HEK293 (cell line): ENCODE results near the gene ELOVL6.
A peak's percentile ranks its signal among the peaks of the same experiment; 100 is the strongest.

Experiments
- CTCF ChIA-PET: fragments of 350-600 bp; formaldehyde crosslinking; extraction: SDS; loops from one replicate; lab custom pipeline; 2021; ENCODE audit warnings: antibody characterized with exemption; lab: Yijun Ruan, JAX
- POLR2A ChIA-PET: fragments of 300-600 bp; formaldehyde crosslinking; extraction: SDS; loops from one replicate; lab custom pipeline; 2020; ENCODE audit warnings: antibody characterized with exemption, inconsistent platforms; lab: Yijun Ruan, JAX
- H3K27ac ChIP-seq: fragments of 200-500 bp; sonication (Bioruptor generic); 2 replicates; pipeline ENCODE4 v1.5.1; 2014; ENCODE audit warnings: low read depth, low read length, control low read depth, inconsistent platforms; ENCODE audit errors: extremely low read depth
- H3K36me3 ChIP-seq, 2 experiments: fragments of 200-500 bp in 1 of 2; sonication (Bioruptor generic) in 1 of 2; 1 replicate in 1 of 2; 2 replicates in 1 of 2; pipeline ENCODE4 v1.5.1; 2014 to 2017; ENCODE audit warnings: inconsistent platforms in 2 of 2, low read length in 2 of 2; ENCODE audit not compliant: control insufficient read depth in 2 of 2, insufficient read depth in 1 of 2
- H3K4me1 ChIP-seq: fragments of 200-500 bp; sonication (Bioruptor generic); 2 replicates; pipeline ENCODE4 v1.5.1; 2014; ENCODE audit warnings: mild to moderate bottlenecking, low read length, inconsistent platforms; ENCODE audit not compliant: control insufficient read depth, insufficient read depth
- H3K4me3 ChIP-seq: 2 replicates; pipeline ENCODE4 v1.5.1; 2011; ENCODE audit warnings: low read depth, mild to moderate bottlenecking, control low read depth, low read length, moderate library complexity
- H3K9me3 ChIP-seq: fragments of 200-500 bp; sonication (Bioruptor generic); 2 replicates; pipeline ENCODE4 v1.5.1; 2014; ENCODE audit warnings: low read depth, low read length, inconsistent platforms; ENCODE audit not compliant: control insufficient read depth, insufficient read depth
- PRDM1 ChIP-seq: fragments of 450-650 bp; formaldehyde crosslinking; IDR thresholded peaks from 2 replicates; pipeline ENCODE4; 2016; ENCODE audit warnings: missing biosample characterization, missing genetic modification characterization
- YY1 ChIP-seq: fragments of 450-650 bp; formaldehyde crosslinking; IDR thresholded peaks from 2 replicates; pipeline ENCODE4 v1.5.1; 2018; ENCODE audit warnings: missing biosample characterization, missing genetic modification characterization
- ZFP3 ChIP-seq: fragments of 450-650 bp; formaldehyde crosslinking; IDR thresholded peaks from 2 replicates; pipeline ENCODE4 v1.5.1; 2016; ENCODE audit warnings: low read depth, missing biosample characterization, missing genetic modification characterization
- ZNF140 ChIP-seq: fragments of 450-650 bp; formaldehyde crosslinking; IDR thresholded peaks from 2 replicates; pipeline ENCODE4 v1.5.1; 2016; ENCODE audit warnings: missing biosample characterization, missing genetic modification characterization
- ZNF16 ChIP-seq: fragments of 450-650 bp; formaldehyde crosslinking; IDR thresholded peaks from 2 replicates; pipeline ENCODE4 v1.5.1; 2016; ENCODE audit warnings: low read depth, missing biosample characterization, missing genetic modification characterization
- ZNF274 ChIP-seq, 2 experiments: fragments of 200-500 bp in 1 of 2; fragments of 450-650 bp in 1 of 2; sonication (Bioruptor generic) in 1 of 2; formaldehyde crosslinking in 1 of 2; IDR thresholded peaks; 2 replicates each; pipeline versions ENCODE4 v1.5.1 to v1.6.1; 2014 to 2016; ENCODE audit warnings: borderline replicate concordance in 1 of 2, inconsistent platforms in 1 of 2, low read length in 1 of 2, missing biosample characterization in 1 of 2, missing genetic modification characterization in 1 of 2
- ZNF629 ChIP-seq: fragments of 450-650 bp; formaldehyde crosslinking; IDR thresholded peaks from 2 replicates; pipeline ENCODE4 v1.5.1; 2017; ENCODE audit warnings: missing biosample characterization, missing genetic modification characterization
- ZNF664 ChIP-seq: fragments of 450-650 bp; formaldehyde crosslinking; IDR thresholded peaks from 2 replicates; pipeline ENCODE4 v1.5.1; 2016; ENCODE audit warnings: missing biosample characterization, missing genetic modification characterization
- TF ChIP-seq, protein P1 (sequence below): fragments of 450-650 bp; formaldehyde crosslinking; IDR thresholded peaks from 2 replicates; pipeline ENCODE4 v1.5.1; 2017; ENCODE audit warnings: missing biosample characterization, missing genetic modification characterization
- TF ChIP-seq, protein P2 (sequence below): fragments of 450-650 bp; formaldehyde crosslinking; IDR thresholded peaks from 2 replicates; pipeline ENCODE4; 2016; ENCODE audit warnings: missing biosample characterization, missing genetic modification characterization
- TF ChIP-seq, protein P3 (sequence below): fragments of 450-650 bp; formaldehyde crosslinking; IDR thresholded peaks from 2 replicates; pipeline ENCODE4 v1.5.1; 2016; ENCODE audit warnings: missing biosample characterization, missing genetic modification characterization
- TF ChIP-seq, protein P4 (sequence below): fragments of 450-650 bp; formaldehyde crosslinking; IDR thresholded peaks from 2 replicates; pipeline ENCODE4 v1.5.1; 2016; ENCODE audit warnings: missing biosample characterization, missing genetic modification characterization
- TF ChIP-seq, protein P5 (sequence below): fragments of 450-650 bp; formaldehyde crosslinking; IDR thresholded peaks from 2 replicates; pipeline ENCODE4 v1.5.1; 2016; ENCODE audit warnings: missing biosample characterization, missing genetic modification characterization
- TF ChIP-seq, protein P6 (sequence below): fragments of 450-650 bp; formaldehyde crosslinking; IDR thresholded peaks from 2 replicates; pipeline ENCODE4 v1.5.1; 2016; ENCODE audit warnings: missing biosample characterization, missing genetic modification characterization

Gene ELOVL6

DNA sequence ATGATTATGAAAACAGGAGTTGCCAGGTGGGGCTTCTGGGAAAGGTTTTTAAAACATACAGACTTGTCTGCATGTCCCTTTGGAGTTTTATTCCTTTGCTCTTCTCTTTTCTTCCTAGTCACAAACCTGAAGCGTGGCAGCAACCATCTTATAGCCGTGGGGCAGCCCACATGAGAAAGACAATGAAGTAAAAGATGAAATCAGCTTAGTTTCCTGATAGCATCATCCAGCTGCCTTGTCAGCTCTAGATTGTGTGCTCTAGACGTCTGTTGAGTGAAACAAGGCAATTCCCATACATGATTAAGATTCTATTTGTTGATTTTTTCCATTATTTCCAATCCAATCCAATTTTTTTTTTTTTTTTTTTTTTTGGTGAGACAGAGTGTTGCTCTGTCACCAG is 68.9 kb downstream of the ELOVL6 start:
- Histone ChIP-seq H3K27ac (no peak overlapping the region), H3K36me3 (no peaks in the 10 kb centered on the region), H3K4me3 (no peak overlapping the region), H3K4me1 (no peaks in the 10 kb centered on the region), H3K9me3 (no peaks in the 10 kb centered on the region)
- CTCF ChIA-PET, result interaction anchor here (0.6 to 1.3 kb wide), 2 partner anchors 36 to 120 kb away, joined by 3 to 4 read pairs; no protein-coding TSS in a partner anchor
- POLR2A ChIA-PET, result no interaction called here
- TF ChIP-seq ZNF274 (IDR thresholded peaks at IDR 0.05; ENCODE audit: low read length) (no peak), ZNF274 (tag by site-specific recombination; IDR thresholded peaks at IDR 0.05; ENCODE audit: borderline replicate concordance) (no peak)

DNA sequence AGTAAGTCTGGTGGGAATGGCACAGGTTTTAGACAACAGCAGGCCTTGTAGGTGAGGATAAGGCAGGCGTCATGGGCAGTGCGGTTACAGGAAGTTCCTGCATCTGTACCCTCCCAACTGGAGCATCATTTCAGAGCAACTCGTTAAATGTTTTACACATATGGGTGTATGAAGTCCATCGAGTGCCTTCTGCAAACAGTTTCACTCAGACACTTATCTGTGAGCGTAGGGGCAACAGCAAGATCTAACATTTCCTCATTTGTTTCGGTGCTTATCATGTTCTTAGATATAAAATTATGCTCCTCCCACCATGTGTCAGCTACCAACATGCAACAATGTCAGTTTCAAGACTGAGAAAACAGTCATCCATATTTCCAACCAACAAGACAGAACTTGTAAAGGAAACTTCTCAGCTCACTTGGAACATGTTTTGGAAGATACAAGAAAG is 69.9 kb downstream of the ELOVL6 start:
- Histone ChIP-seq H3K4me1 (no peaks in the 10 kb centered on the region), H3K4me3 (no peak overlapping the region), H3K27ac (no peak overlapping the region), H3K9me3 (no peaks in the 10 kb centered on the region)
- ChIA-PET POLR2A (no interaction called here), CTCF (no interaction called here)
- TF ChIP-seq, protein P1, sequence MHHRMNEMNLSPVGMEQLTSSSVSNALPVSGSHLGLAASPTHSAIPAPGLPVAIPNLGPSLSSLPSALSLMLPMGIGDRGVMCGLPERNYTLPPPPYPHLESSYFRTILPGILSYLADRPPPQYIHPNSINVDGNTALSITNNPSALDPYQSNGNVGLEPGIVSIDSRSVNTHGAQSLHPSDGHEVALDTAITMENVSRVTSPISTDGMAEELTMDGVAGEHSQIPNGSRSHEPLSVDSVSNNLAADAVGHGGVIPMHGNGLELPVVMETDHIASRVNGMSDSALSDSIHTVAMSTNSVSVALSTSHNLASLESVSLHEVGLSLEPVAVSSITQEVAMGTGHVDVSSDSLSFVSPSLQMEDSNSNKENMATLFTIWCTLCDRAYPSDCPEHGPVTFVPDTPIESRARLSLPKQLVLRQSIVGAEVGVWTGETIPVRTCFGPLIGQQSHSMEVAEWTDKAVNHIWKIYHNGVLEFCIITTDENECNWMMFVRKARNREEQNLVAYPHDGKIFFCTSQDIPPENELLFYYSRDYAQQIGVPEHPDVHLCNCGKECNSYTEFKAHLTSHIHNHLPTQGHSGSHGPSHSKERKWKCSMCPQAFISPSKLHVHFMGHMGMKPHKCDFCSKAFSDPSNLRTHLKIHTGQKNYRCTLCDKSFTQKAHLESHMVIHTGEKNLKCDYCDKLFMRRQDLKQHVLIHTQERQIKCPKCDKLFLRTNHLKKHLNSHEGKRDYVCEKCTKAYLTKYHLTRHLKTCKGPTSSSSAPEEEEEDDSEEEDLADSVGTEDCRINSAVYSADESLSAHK, result 0 out of 2 replicates have a peak, but pooled peaks have one; percentile 17
- 0 out of 2 replicates have a peak, but pooled peaks have one; percentile 9 for TF ChIP-seq ZNF140 (tag by site-specific recombination)
- TF ChIP-seq, protein P2, sequence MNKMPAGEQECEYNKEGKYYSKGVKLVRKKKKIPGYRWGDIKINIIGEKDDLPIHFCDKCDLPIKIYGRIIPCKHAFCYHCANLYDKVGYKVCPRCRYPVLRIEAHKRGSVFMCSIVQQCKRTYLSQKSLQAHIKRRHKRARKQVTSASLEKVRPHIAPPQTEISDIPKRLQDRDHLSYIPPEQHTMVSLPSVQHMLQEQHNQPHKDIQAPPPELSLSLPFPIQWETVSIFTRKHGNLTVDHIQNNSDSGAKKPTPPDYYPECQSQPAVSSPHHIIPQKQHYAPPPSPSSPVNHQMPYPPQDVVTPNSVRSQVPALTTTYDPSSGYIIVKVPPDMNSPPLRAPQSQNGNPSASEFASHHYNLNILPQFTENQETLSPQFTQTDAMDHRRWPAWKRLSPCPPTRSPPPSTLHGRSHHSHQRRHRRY (tag by site-specific recombination), result no peak
- TF ChIP-seq, all 188 proteins: peak for 2
- H3K36me3 ChIP-seq, result no peaks in the 10 kb centered on the region

DNA sequence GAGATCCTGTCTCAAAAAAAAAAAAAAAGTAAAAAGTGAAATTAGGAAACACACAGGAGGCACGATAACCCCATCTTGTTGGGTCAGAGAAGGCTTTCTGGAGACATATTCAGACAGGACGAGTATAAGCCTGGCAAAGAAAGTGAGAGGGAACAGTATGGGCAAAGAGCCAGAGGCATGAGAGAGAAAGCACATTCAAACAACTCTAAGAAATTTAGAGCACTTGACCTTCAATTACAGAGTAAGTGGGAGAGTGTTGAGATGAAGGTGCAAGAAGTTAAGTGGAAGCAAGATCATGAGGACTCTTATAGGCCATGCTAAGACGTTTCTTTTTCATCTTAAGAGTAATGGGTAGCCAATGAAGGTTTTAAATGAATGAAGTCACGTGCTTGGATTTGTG is 70.4 kb downstream of the ELOVL6 start:
- Histone ChIP-seq H3K36me3 (no peaks in the 10 kb centered on the region), H3K27ac (no peak overlapping the region), H3K4me1 (no peaks in the 10 kb centered on the region), H3K9me3 (no peaks in the 10 kb centered on the region), H3K4me3 (no peak overlapping the region)
- ChIA-PET POLR2A (no interaction called here), CTCF (no interaction called here)
- TF ChIP-seq, protein P3, sequence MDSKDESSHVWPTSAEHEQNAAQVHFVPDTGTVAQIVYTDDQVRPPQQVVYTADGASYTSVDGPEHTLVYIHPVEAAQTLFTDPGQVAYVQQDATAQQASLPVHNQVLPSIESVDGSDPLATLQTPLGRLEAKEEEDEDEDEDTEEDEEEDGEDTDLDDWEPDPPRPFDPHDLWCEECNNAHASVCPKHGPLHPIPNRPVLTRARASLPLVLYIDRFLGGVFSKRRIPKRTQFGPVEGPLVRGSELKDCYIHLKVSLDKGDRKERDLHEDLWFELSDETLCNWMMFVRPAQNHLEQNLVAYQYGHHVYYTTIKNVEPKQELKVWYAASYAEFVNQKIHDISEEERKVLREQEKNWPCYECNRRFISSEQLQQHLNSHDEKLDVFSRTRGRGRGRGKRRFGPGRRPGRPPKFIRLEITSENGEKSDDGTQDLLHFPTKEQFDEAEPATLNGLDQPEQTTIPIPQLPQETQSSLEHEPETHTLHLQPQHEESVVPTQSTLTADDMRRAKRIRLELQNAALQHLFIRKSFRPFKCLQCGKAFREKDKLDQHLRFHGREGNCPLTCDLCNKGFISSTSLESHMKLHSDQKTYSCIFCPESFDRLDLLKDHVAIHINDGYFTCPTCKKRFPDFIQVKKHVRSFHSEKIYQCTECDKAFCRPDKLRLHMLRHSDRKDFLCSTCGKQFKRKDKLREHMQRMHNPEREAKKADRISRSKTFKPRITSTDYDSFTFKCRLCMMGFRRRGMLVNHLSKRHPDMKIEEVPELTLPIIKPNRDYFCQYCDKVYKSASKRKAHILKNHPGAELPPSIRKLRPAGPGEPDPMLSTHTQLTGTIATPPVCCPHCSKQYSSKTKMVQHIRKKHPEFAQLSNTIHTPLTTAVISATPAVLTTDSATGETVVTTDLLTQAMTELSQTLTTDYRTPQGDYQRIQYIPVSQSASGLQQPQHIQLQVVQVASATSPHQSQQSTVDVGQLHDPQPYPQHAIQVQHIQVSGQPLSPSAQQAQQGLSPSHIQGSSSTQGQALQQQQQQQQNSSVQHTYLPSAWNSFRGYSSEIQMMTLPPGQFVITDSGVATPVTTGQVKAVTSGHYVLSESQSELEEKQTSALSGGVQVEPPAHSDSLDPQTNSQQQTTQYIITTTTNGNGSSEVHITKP (tag by site-specific recombination), result no peak
- peak; percentile 56 for TF ChIP-seq PRDM1 (tag by site-specific recombination)

DNA sequence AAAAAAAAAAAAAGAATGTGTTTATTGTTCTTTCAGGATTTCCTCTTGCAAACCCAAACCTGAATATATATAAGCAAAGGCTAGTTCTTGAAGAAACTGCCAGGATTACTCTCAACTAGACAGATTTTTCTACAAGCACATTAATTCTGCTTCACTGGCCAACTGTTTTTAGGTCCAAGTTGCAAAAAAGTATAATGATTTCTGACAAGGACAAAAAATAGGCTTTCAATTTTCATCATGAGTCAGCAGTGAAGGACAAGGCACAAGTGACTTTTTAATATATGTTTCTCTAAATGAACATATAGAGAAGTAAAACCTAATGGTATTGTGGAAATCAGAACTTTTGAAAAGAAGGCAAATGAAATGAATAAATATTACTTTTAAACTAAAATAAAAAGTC is 73.7 kb downstream of the ELOVL6 start:
- POLR2A ChIA-PET, result no interaction called here
- TF ChIP-seq, protein P4, sequence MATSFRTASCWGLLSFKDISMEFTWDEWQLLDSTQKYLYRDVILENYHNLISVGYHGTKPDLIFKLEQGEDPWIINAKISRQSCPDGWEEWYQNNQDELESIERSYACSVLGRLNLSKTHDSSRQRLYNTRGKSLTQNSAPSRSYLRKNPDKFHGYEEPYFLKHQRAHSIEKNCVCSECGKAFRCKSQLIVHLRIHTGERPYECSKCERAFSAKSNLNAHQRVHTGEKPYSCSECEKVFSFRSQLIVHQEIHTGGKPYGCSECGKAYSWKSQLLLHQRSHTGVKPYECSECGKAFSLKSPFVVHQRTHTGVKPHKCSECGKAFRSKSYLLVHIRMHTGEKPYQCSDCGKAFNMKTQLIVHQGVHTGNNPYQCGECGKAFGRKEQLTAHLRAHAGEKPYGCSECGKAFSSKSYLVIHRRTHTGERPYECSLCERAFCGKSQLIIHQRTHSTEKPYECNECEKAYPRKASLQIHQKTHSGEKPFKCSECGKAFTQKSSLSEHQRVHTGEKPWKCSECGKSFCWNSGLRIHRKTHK, result no peak
- TF ChIP-seq, protein P5, sequence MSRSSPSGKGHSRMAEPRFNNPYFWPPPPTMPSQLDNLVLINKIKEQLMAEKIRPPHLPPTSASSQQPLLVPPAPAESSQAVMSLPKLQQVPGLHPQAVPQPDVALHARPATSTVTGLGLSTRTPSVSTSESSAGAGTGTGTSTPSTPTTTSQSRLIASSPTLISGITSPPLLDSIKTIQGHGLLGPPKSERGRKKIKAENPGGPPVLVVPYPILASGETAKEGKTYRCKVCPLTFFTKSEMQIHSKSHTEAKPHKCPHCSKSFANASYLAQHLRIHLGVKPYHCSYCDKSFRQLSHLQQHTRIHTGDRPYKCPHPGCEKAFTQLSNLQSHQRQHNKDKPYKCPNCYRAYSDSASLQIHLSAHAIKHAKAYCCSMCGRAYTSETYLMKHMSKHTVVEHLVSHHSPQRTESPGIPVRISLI (tag by site-specific recombination), result no peak
- TF ChIP-seq ZNF16 (no peak), ZNF664 (tag by site-specific recombination) (no peak), ZFP3 (tag by site-specific recombination) (no peak), ZNF629 (tag by site-specific recombination) (no peak), YY1 (tag by site-specific recombination) (no peak)
- TF ChIP-seq, protein P6, sequence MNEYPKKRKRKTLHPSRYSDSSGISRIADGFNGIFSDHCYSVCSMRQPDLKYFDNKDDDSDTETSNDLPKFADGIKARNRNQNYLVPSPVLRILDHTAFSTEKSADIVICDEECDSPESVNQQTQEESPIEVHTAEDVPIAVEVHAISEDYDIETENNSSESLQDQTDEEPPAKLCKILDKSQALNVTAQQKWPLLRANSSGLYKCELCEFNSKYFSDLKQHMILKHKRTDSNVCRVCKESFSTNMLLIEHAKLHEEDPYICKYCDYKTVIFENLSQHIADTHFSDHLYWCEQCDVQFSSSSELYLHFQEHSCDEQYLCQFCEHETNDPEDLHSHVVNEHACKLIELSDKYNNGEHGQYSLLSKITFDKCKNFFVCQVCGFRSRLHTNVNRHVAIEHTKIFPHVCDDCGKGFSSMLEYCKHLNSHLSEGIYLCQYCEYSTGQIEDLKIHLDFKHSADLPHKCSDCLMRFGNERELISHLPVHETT (tag by site-specific recombination), result no peak

More for the DNA sequence above, 73.7 kb downstream of the ELOVL6 start:
- no peaks in the 10 kb centered on the region for H3K4me1 ChIP-seq
- H3K27ac ChIP-seq, result no peak overlapping the region
- H3K4me3 ChIP-seq, result no peak overlapping the region
- CTCF ChIA-PET, result no interaction called here
- no peaks in the 10 kb centered on the region for H3K9me3 ChIP-seq
- no peaks in the 10 kb centered on the region for H3K36me3 ChIP-seq
